ENCODE data around the gene N4BP2L1.

The N4BP2L1 gene

DNA sequence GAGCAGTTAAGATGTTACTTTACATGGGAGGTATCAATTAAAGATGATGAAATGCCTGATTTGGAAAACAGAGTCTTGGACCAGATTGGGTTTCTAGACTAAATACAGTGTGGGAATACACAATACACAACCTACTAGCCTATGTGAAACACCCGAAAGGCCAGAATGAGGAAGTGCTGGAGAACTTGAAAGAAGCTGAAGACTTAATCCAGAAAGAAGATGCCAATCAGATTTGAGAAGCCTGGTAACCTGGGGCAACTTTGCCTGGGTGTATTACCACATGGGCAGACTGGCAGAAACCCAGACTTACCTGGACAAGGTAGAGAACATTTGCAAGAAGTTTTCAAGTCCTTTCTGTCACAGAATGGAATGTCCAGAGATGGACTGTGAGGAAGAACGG is 43.2 kb downstream of the N4BP2L1 start:
- no peak for TF ChIP-seq EZH2phosphoT487 (conservative IDR thresholded peaks at IDR 0.05; ENCODE audit: low read length)
- TF ChIP-seq, protein P1, sequence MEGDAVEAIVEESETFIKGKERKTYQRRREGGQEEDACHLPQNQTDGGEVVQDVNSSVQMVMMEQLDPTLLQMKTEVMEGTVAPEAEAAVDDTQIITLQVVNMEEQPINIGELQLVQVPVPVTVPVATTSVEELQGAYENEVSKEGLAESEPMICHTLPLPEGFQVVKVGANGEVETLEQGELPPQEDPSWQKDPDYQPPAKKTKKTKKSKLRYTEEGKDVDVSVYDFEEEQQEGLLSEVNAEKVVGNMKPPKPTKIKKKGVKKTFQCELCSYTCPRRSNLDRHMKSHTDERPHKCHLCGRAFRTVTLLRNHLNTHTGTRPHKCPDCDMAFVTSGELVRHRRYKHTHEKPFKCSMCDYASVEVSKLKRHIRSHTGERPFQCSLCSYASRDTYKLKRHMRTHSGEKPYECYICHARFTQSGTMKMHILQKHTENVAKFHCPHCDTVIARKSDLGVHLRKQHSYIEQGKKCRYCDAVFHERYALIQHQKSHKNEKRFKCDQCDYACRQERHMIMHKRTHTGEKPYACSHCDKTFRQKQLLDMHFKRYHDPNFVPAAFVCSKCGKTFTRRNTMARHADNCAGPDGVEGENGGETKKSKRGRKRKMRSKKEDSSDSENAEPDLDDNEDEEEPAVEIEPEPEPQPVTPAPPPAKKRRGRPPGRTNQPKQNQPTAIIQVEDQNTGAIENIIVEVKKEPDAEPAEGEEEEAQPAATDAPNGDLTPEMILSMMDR (IDR thresholded peaks at IDR 0.05; ENCODE audit: insufficient read depth, low read length, poor library complexity, severe bottlenecking): no peak
- H4K20me1 ChIP-seq (ENCODE audit: low read depth, low read length): no peaks in the 10 kb centered on the region
- H3K4me2 ChIP-seq (ENCODE audit: low read depth, low read length, poor library complexity, severe bottlenecking): no peak overlapping the region
- no peaks in the 10 kb centered on the region for H3K27me3 ChIP-seq (ENCODE audit: low read length)
- H3K79me2 ChIP-seq (ENCODE audit: insufficient read depth, low read length): no peaks in the 10 kb centered on the region
- H3K4me3 ChIP-seq (ENCODE audit: insufficient read depth, low read length, poor library complexity, severe bottlenecking): no peak overlapping the region
- no peaks in the 10 kb centered on the region; the same call in 1 of the 2 replicates for H3F3A ChIP-seq (ENCODE audit: insufficient read depth)
- H3K36me3 ChIP-seq (ENCODE audit: low read length): peaks cover 18% of the 10 kb centered on the region; the same call in 1 of the 2 replicates
- H3K9ac ChIP-seq (ENCODE audit: low read length): no peak overlapping the region
- no peaks in the 10 kb centered on the region for H3K9me2 ChIP-seq (replicated peaks; ENCODE audit: insufficient read depth, low read length)
- H3K27ac ChIP-seq (ENCODE audit: low read depth, low read length): no peak overlapping the region
- no peak overlapping the region for H2AFZ ChIP-seq (ENCODE audit: low read depth, low read length, severe bottlenecking)
- H3K9me3 ChIP-seq (ENCODE audit: insufficient read depth, low read length): no peaks in the 10 kb centered on the region

DNA sequence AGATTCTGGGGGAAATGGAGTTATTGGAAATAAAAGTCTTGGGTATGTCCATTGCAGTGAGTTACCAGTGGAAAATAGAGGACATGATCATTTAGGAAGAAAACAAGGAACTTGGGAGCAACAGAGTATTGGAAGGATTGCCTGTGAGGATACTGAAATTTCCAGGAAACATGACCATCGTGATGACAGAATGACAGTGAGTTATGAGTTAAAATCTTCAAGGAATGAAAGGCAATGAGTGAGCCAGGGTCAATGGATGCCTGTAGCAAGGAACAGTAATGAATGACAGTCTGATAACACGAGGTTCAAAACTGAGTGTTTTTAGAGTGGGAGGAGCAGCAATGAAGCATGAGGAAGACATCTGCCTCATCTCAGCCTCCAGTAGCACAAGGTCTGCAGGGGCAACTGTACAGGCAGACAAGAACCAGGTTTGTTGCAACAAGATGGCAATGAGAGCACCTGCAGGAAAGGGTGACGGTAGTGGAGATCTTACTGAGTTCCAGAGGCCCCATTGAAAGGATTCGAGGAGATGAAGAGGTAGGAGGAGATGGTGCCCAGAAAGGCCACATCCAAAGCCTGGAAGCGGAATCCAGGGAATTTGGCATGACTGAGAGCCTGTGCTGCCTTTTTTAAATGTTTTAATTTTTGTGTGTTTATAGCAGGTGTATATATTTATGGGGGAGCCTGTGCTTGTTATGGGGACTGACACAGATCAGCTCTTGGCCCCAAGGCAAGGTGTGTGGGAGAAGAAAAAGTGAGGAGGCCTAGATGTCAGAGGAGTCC is 43.9 kb downstream of the N4BP2L1 start:
- H3K4me2 ChIP-seq (ENCODE audit: low read depth, low read length, poor library complexity, severe bottlenecking): no peak overlapping the region
- H3K36me3 ChIP-seq (ENCODE audit: low read length): peaks cover 20% of the 10 kb centered on the region; the same call in 1 of the 2 replicates
- no peaks in the 10 kb centered on the region for H3K79me2 ChIP-seq (ENCODE audit: insufficient read depth, low read length)
- H3F3A ChIP-seq (ENCODE audit: insufficient read depth): no peaks in the 10 kb centered on the region
- TF ChIP-seq, protein P1 (IDR thresholded peaks at IDR 0.05; ENCODE audit: insufficient read depth, low read length, poor library complexity, severe bottlenecking): no peak
- no peak for TF ChIP-seq EZH2phosphoT487 (conservative IDR thresholded peaks at IDR 0.05; ENCODE audit: low read length)
- H3K9me2 ChIP-seq (replicated peaks; ENCODE audit: insufficient read depth, low read length): no peaks in the 10 kb centered on the region
- no peak overlapping the region for H3K27ac ChIP-seq (ENCODE audit: low read depth, low read length)
- no peak overlapping the region for H3K4me3 ChIP-seq (ENCODE audit: insufficient read depth, low read length, poor library complexity, severe bottlenecking)
- H4K20me1 ChIP-seq (ENCODE audit: low read depth, low read length): no peaks in the 10 kb centered on the region
- no peak overlapping the region for H2AFZ ChIP-seq (ENCODE audit: low read depth, low read length, severe bottlenecking)
- no peak overlapping the region for H3K9ac ChIP-seq (ENCODE audit: low read length)
- no peaks in the 10 kb centered on the region for H3K27me3 ChIP-seq (ENCODE audit: low read length)
- no peaks in the 10 kb centered on the region for H3K9me3 ChIP-seq (ENCODE audit: insufficient read depth, low read length)

DNA sequence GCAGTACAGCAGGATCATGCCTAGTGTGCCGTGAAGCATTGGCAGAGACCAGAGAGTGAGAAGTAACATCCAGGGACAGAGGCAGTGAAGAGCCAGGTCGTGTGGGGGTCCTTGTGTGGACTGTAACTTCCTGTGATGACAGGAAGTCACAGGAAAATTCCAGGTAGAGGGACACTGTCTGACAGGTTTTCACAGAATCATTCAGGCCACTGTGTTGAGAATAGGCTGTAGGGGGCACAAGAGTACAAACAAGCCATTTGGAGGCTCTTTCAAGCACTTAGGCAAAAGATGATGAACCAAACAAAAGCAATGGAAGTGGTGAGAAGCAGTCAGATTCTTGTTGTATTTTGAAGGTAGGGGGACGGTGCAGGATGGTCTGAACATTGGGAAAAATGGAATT is 46.4 kb downstream of the N4BP2L1 start:
- Histone ChIP-seq H3K9me3 (ENCODE audit: insufficient read depth, low read length) (no peaks in the 10 kb centered on the region), H3F3A (ENCODE audit: insufficient read depth) (peaks cover 6% of the 10 kb centered on the region; the same call in 1 of the 2 replicates), H3K9ac (ENCODE audit: low read length) (no peak overlapping the region), H3K79me2 (ENCODE audit: insufficient read depth, low read length) (no peaks in the 10 kb centered on the region), H3K9me2 (replicated peaks; ENCODE audit: insufficient read depth, low read length) (no peaks in the 10 kb centered on the region), H3K36me3 (ENCODE audit: low read length) (peaks cover 26% of the 10 kb centered on the region; the same call in 1 of the 2 replicates), H2AFZ (ENCODE audit: low read depth, low read length, severe bottlenecking) (no peak overlapping the region), H3K27ac (ENCODE audit: low read depth, low read length) (no peak overlapping the region), H4K20me1 (ENCODE audit: low read depth, low read length) (no peaks in the 10 kb centered on the region), H3K27me3 (ENCODE audit: low read length) (no peaks in the 10 kb centered on the region), H3K4me2 (ENCODE audit: low read depth, low read length, poor library complexity, severe bottlenecking) (no peak overlapping the region), H3K4me3 (ENCODE audit: insufficient read depth, low read length, poor library complexity, severe bottlenecking) (no peak overlapping the region)
- TF ChIP-seq, protein P1 (IDR thresholded peaks at IDR 0.05; ENCODE audit: insufficient read depth, low read length, poor library complexity, severe bottlenecking): no peak
- TF ChIP-seq EZH2phosphoT487 (conservative IDR thresholded peaks at IDR 0.05; ENCODE audit: low read length): no peak

All from SU-DHL-6 (cell line).